ENCODE data around the gene OBSL1. TPM values are rescaled to one million over a fixed set of nuclear protein-coding genes. Genes with fewer than 3 reads are reported as not detected.

OBSL1 gene
- total and polyA plus RNA-seq, 2 donors (not counting 1 experiment from before 2014, with no cell fraction given): not detected

DNA sequence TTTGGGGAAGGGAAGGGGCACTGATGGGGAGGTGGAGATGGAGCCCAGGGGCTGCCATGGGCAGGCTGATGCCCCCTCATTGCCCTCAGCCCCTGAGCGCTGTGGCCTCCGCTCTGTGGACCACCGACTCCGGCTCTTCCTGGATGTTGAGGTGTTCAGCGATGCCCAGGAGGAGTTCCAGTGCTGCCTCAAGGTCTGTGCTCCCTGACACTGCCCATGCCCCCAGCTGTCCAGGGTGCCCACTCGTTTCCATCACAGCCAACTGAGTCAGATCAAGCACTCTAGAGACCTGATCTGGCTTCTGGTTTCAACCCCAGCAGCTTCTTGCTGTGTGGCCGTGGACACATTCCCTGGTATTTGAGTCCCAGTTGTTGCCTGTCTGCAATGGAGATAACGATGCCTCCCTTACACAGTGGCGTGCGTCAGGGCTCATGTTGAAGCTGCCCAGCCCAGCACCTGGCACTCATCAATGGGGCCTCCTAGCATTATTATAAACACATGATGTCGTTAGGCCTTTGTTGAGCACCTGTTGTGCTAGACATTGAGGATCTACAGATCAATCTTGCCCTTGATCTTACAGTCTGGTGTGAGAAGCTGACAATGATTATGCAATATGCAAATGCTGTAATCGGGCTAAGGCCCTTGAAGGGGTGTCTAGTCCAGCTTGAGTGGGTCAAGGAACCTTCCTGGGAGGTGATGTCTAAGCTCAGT, 40.7 kb upstream of the OBSL1 start:
- no peak overlapping the region for H3K27ac Mint-ChIP-seq
- peaks cover 3% of the 10 kb centered on the region for H3K79me2 ChIP-seq (ENCODE audit: control insufficient read depth, insufficient read depth, low read length)
- no peak for ATAC-seq (ENCODE audit: low read depth)
- no peak overlapping the region for H3K4me3 ChIP-seq (ENCODE audit: control extremely low read depth in 1 of 5, extremely low read depth in 1 of 5, insufficient read depth in 1 of 5, low read depth in 2 of 5, low read length in 4 of 5)
- H3K27ac ChIP-seq (ENCODE audit: low read length in 2 of 2): no peak overlapping the region
- H3K9me3 ChIP-seq (ENCODE audit: control extremely low read depth in 1 of 3, control insufficient read depth in 2 of 3, insufficient read depth in 1 of 3, low read length in 2 of 3): no peaks in the 10 kb centered on the region
- H2AFZ ChIP-seq (ENCODE audit: insufficient read depth, low read depth, low read length, poor library complexity, severe bottlenecking): no peak overlapping the region
- H3K4me3 Mint-ChIP-seq: peak overlapping the region; percentile 30
- H4K20me1 ChIP-seq (ENCODE audit: control insufficient read depth, insufficient read depth, low read length, poor library complexity, severe bottlenecking): no peaks in the 10 kb centered on the region
- no peaks in the 10 kb centered on the region for H3K9me3 Mint-ChIP-seq (ENCODE audit: insufficient read depth)
- no peaks in the 10 kb centered on the region for H3K27me3 Mint-ChIP-seq
- H3K4me2 ChIP-seq (replicated peaks; ENCODE audit: low read depth, low read length, poor library complexity, severe bottlenecking): peak overlapping the region; percentile 61
- H3K27me3 ChIP-seq (replicated peaks in 1 of 4; ENCODE audit: control extremely low read depth in 1 of 4, control insufficient read depth in 3 of 4, insufficient read depth in 4 of 4, low read length in 3 of 4): no peaks in the 10 kb centered on the region
- peaks cover 0 to 46% of the 10 kb centered on the region in 2 experiments for H3K36me3 ChIP-seq (replicated peaks in 1 of 2; ENCODE audit: control extremely low read depth in 1 of 2, control insufficient read depth in 1 of 2, extremely low read depth in 1 of 2, insufficient read depth in 2 of 2, low read length in 1 of 2)
- WGBS (ENCODE audit: insufficient coverage): 85% methylated on average over 11 of the region's 12 CpGs
- intact Hi-C loops (cut with micrococcal nuclease): no loop called here
- POLR2A ChIA-PET: no interaction called here
- H3K4me1 ChIP-seq (ENCODE audit: control insufficient read depth in 2 of 2, insufficient read depth in 2 of 2, low read length in 2 of 2): peaks cover 9% of the 10 kb centered on the region in 2 donors
- TF ChIP-seq, protein P1, sequence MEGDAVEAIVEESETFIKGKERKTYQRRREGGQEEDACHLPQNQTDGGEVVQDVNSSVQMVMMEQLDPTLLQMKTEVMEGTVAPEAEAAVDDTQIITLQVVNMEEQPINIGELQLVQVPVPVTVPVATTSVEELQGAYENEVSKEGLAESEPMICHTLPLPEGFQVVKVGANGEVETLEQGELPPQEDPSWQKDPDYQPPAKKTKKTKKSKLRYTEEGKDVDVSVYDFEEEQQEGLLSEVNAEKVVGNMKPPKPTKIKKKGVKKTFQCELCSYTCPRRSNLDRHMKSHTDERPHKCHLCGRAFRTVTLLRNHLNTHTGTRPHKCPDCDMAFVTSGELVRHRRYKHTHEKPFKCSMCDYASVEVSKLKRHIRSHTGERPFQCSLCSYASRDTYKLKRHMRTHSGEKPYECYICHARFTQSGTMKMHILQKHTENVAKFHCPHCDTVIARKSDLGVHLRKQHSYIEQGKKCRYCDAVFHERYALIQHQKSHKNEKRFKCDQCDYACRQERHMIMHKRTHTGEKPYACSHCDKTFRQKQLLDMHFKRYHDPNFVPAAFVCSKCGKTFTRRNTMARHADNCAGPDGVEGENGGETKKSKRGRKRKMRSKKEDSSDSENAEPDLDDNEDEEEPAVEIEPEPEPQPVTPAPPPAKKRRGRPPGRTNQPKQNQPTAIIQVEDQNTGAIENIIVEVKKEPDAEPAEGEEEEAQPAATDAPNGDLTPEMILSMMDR (IDR thresholded peaks at IDR 0.05): no peak
- TF ChIP-seq EZH2 (IDR thresholded peaks at IDR 0.05; ENCODE audit: borderline replicate concordance, insufficient read depth, low read depth, low read length, poor library complexity, severe bottlenecking): no peak
- CTCF ChIA-PET: no interaction called here
- DNase-seq: no peak
- H3K9ac ChIP-seq (ENCODE audit: low read length): no peak overlapping the region
- H3K4me1 Mint-ChIP-seq: peaks cover 13% of the 10 kb centered on the region

DNA sequence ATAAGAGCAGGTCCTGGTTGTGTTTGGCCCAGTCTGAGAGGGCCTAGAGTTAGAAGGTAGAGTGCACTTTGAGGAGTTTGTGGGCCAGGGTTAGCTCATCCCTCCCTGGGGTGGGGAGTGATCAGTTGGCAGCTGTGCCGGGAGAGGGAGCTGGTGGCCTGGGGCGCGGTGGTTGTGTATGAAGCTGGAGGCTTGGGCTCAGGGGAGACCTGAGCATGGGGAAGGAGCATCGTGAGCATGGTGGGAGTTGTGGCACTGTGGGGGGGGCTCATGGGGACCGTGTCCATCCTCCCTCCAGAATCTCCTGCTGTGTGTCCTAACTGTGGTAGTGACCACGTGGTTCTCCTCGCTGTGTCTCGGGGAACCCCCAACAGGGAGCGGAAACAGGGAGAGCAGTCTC, 40.0 kb upstream of the OBSL1 start:
- Histone ChIP-seq H3K4me1 (ENCODE audit: control insufficient read depth in 2 of 2, insufficient read depth in 2 of 2, low read length in 2 of 2) (peaks cover 9% of the 10 kb centered on the region in 2 donors), H3K27ac (ENCODE audit: low read length in 2 of 2) (no peak overlapping the region), H2AFZ (ENCODE audit: insufficient read depth, low read depth, low read length, poor library complexity, severe bottlenecking) (no peak overlapping the region), H3K9ac (ENCODE audit: low read length) (no peak overlapping the region), H3K9me3 (ENCODE audit: control extremely low read depth in 1 of 3, control insufficient read depth in 2 of 3, insufficient read depth in 1 of 3, low read length in 2 of 3) (no peaks in the 10 kb centered on the region), H3K4me3 (ENCODE audit: control extremely low read depth in 1 of 5, extremely low read depth in 1 of 5, insufficient read depth in 1 of 5, low read depth in 2 of 5, low read length in 4 of 5) (no peak overlapping the region), H3K36me3 (replicated peaks in 1 of 2; ENCODE audit: control extremely low read depth in 1 of 2, control insufficient read depth in 1 of 2, extremely low read depth in 1 of 2, insufficient read depth in 2 of 2, low read length in 1 of 2) (peaks cover 0 to 49% of the 10 kb centered on the region in 2 experiments), H4K20me1 (ENCODE audit: control insufficient read depth, insufficient read depth, low read length, poor library complexity, severe bottlenecking) (no peaks in the 10 kb centered on the region), H3K27me3 (replicated peaks in 1 of 4; ENCODE audit: control extremely low read depth in 1 of 4, control insufficient read depth in 3 of 4, insufficient read depth in 4 of 4, low read length in 3 of 4) (no peaks in the 10 kb centered on the region), H3K79me2 (ENCODE audit: control insufficient read depth, insufficient read depth, low read length) (peaks cover 3% of the 10 kb centered on the region), H3K4me2 (replicated peaks; ENCODE audit: low read depth, low read length, poor library complexity, severe bottlenecking) (no peak overlapping the region)
- DNase-seq (no peak), ATAC-seq (ENCODE audit: low read depth) (no peak)
- TF ChIP-seq EZH2 (IDR thresholded peaks at IDR 0.05; ENCODE audit: borderline replicate concordance, insufficient read depth, low read depth, low read length, poor library complexity, severe bottlenecking): no peak
- TF ChIP-seq, protein P1 (IDR thresholded peaks at IDR 0.05): no peak
- CTCF ChIA-PET: no interaction called here
- H3K4me3 Mint-ChIP-seq: no peak overlapping the region
- no peaks in the 10 kb centered on the region for H3K9me3 Mint-ChIP-seq (ENCODE audit: insufficient read depth)
- peaks cover 13% of the 10 kb centered on the region for H3K4me1 Mint-ChIP-seq
- 98% methylated on average over 9 of the region's 9 CpGs for WGBS (ENCODE audit: insufficient coverage)
- POLR2A ChIA-PET: no interaction called here
- H3K27me3 Mint-ChIP-seq: no peaks in the 10 kb centered on the region
- H3K27ac Mint-ChIP-seq: peak overlapping the region; percentile 59
- intact Hi-C loops (cut with micrococcal nuclease): no loop called here
